HG02970 (cell line): ENCODE data around the gene FGF21.

Source experiments
- ATAC-seq: cut with Tn5 transposase; IDR thresholded peaks from one replicate; pipeline ENCODE4 v1.9.1; 2021; ENCODE audit warnings: mild to moderate bottlenecking, moderate library complexity, moderate number of reproducible peaks; ENCODE audit not compliant: unreplicated experiment, low FRiP score

Gene FGF21

GRCh38 chr19:48728911-48729664 lies 26.2 kb upstream of the FGF21 start:
- no peak for ATAC-seq

GRCh38 chr19:48731452-48731851 lies 23.9 kb upstream of the FGF21 start:
- no peak for ATAC-seq

GRCh38 chr19:48734625-48735024 lies 20.7 kb upstream of the FGF21 start:
- ATAC-seq: no peak

GRCh38 chr19:48735031-48735615 lies 20.2 kb upstream of the FGF21 start:
- ATAC-seq: no peak

- ATAC-seq: no peak
Measured at GRCh38 chr19:48737360-48737998, 17.8 kb upstream of the FGF21 start.

- peak; percentile 84 for ATAC-seq
Measured at GRCh38 chr19:48738557-48739403, 16.5 kb upstream of the FGF21 start.

- ATAC-seq: no peak
Measured at GRCh38 chr19:48739404-48740163, 15.7 kb upstream of the FGF21 start.

GRCh38 chr19:48740164-48740972 lies 15.0 kb upstream of the FGF21 start, which contains the start of gene RASIP1:
Gene RASIP1, minus strand, starts transcription at chr19:48740610. Its CDS starts 328 bp downstream, at chr19:48740282.
- no peak for ATAC-seq

- no peak for ATAC-seq
Measured at GRCh38 chr19:48741129-48741999, 14.0 kb upstream of the FGF21 start.

- ATAC-seq: no peak
Measured at GRCh38 chr19:48742096-48742495, 13.2 kb upstream of the FGF21 start.

GRCh38 chr19:48745208-48745995 lies 9.9 kb upstream of the FGF21 start:
- no peak for ATAC-seq

GRCh38 chr19:48746110-48746509 lies 9.2 kb upstream of the FGF21 start:
- ATAC-seq: no peak

- ATAC-seq: no peak
Measured at GRCh38 chr19:48746738-48747575, 8.4 kb upstream of the FGF21 start, which contains the start of gene IZUMO1. Gene IZUMO1, minus strand, starts transcription at chr19:48746909. Its CDS starts 1,050 bp downstream, at chr19:48745859.

GRCh38 chr19:48749571-48750198 lies 5.6 kb upstream of the FGF21 start:
- no peak for ATAC-seq

GRCh38 chr19:48750351-48750750 lies 5.0 kb upstream of the FGF21 start:
- ATAC-seq: no peak
